HG03103 (cell line): ENCODE results near the gene PSMD8.

Experiments
- ATAC-seq: cut with Tn5 transposase; IDR thresholded peaks from one replicate; pipeline ENCODE4 v1.9.1; 2021; ENCODE audit warnings: low read depth; ENCODE audit not compliant: unreplicated experiment

The PSMD8 gene

DNA sequence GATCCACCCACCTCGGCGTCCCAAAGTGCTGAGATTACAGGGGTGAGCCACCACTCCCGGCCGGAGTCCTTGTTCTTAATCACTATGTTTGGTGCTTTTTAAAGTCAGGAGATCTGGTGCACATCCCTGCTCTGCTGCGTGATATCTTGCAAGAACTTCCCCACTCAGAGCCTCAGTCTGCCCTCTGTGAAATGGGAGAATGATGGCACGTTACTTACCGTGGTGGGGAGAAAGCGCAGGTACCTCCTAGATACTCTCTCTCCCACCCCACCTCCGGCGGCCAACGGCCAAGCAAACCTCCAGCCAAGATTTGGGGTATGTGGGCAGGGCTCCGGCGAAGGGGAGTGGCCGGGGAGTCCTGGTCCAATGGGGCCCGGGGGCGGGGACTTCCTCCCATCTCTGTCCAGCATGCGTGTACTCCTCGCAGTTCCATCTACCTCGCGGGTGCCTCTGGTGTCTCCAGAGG, 58.9 kb downstream of the PSMD8 start, which contains the start of gene RYR1:
Gene RYR1, plus strand, starts transcription at position 424 of the 466 bp plus-strand sequence. CDS start 139 bp downstream, outside the sequence.
- ATAC-seq, result no peak
